Measurements from ENCODE around the gene SNTG2. TPM values are rescaled to one million over a fixed set of nuclear protein-coding genes. Genes with fewer than 3 reads are reported as not detected.

SNTG2 gene
- total and polyA plus RNA-seq, 2 donors (not counting 3 experiments of a cell fraction or from before 2014, with no cell fraction given) = not detected

GRCh38 chr2:965640-966147 lies 15.0 kb downstream of the SNTG2 start:
- FAIRE-seq = no peak
- TF ChIP-seq, protein P1, sequence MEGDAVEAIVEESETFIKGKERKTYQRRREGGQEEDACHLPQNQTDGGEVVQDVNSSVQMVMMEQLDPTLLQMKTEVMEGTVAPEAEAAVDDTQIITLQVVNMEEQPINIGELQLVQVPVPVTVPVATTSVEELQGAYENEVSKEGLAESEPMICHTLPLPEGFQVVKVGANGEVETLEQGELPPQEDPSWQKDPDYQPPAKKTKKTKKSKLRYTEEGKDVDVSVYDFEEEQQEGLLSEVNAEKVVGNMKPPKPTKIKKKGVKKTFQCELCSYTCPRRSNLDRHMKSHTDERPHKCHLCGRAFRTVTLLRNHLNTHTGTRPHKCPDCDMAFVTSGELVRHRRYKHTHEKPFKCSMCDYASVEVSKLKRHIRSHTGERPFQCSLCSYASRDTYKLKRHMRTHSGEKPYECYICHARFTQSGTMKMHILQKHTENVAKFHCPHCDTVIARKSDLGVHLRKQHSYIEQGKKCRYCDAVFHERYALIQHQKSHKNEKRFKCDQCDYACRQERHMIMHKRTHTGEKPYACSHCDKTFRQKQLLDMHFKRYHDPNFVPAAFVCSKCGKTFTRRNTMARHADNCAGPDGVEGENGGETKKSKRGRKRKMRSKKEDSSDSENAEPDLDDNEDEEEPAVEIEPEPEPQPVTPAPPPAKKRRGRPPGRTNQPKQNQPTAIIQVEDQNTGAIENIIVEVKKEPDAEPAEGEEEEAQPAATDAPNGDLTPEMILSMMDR (IDR thresholded peaks at IDR 0.05; ENCODE audit: extremely low read depth in 1 of 2, insufficient read depth in 1 of 2, low read depth in 1 of 2, low read length in 2 of 2) = no peak
- no peak for TF ChIP-seq EZH2 (IDR thresholded peaks at IDR 0.05; ENCODE audit: borderline replicate concordance, low read depth, low read length, severe bottlenecking)
- TF ChIP-seq POLR2AphosphoS5 (IDR thresholded peaks at IDR 0.05; ENCODE audit: insufficient read depth, low read depth, low read length) = no peak
- TF ChIP-seq, protein P2, sequence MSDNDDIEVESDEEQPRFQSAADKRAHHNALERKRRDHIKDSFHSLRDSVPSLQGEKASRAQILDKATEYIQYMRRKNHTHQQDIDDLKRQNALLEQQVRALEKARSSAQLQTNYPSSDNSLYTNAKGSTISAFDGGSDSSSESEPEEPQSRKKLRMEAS (IDR thresholded peaks at IDR 0.05; ENCODE audit: insufficient read depth, insufficient read length) = no peak
- no peak for TF ChIP-seq POLR2A (IDR thresholded peaks at IDR 0.05; ENCODE audit: low read depth, low read length)
- no peak for TF ChIP-seq GATA2 (IDR thresholded peaks at IDR 0.05; ENCODE audit: insufficient read depth, insufficient read length, low read depth, low read length)
- TF ChIP-seq MYC (IDR thresholded peaks at IDR 0.05; ENCODE audit: low read depth, low read length) = no peak
- TF ChIP-seq JUN (IDR thresholded peaks at IDR 0.05; ENCODE audit: borderline replicate concordance, insufficient read depth, insufficient read length, low read depth) = no peak
- TF ChIP-seq FOS (IDR thresholded peaks at IDR 0.05; ENCODE audit: borderline replicate concordance, insufficient read depth, low read length) = no peak
- intact Hi-C loops (cut with micrococcal nuclease) (no loop called here), dilution Hi-C loops (cut with MboI; ENCODE audit: extremely low pct_ligation_motif_present, low sequenced_read_pairs) (no loop called here)
- H3K79me2 ChIP-seq (ENCODE audit: control insufficient read depth, insufficient read depth, low read length) = no peaks in the 10 kb centered on the region
- H3K9me3 ChIP-seq (replicated peaks; ENCODE audit: control insufficient read depth, insufficient read depth, low read length) = no peaks in the 10 kb centered on the region
- no peaks in the 10 kb centered on the region for H3K27me3 ChIP-seq (ENCODE audit: control insufficient read depth in 2 of 2, insufficient read depth in 2 of 2, low read length in 2 of 2)
- H3K36me3 ChIP-seq (ENCODE audit: control insufficient read depth in 2 of 2, extremely low read depth in 1 of 2, insufficient read depth in 2 of 2, low read length in 2 of 2) = no peaks in the 10 kb centered on the region
- ChIA-PET POLR2A (no interaction called here), CTCF (no interaction called here)
- no peak overlapping the region for H3K9ac ChIP-seq (replicated peaks; ENCODE audit: extremely low read depth, insufficient read depth, low read length)
- H3K4me2 ChIP-seq (ENCODE audit: insufficient read depth, low read length) = no peak overlapping the region
- DNase-seq (ENCODE audit: low read depth, low spot score) = no peak
- no peak overlapping the region for H3K4me3 ChIP-seq (replicated peaks in 1 of 3; ENCODE audit: insufficient read depth in 1 of 3, low read depth in 1 of 3, low read length in 3 of 3)
- H3K9me1 ChIP-seq (replicated peaks; ENCODE audit: control insufficient read depth, extremely low read depth, insufficient read depth, low read length) = no peaks in the 10 kb centered on the region
- no TSS peak for BruUV-seq (replicated peaks)
- H2AFZ ChIP-seq (ENCODE audit: low read depth, low read length) = no peak overlapping the region
- H3K27ac ChIP-seq (ENCODE audit: insufficient read depth, low read depth, low read length) = no peak overlapping the region
- H4K20me1 ChIP-seq (replicated peaks; ENCODE audit: control insufficient read depth, extremely low read depth, insufficient read depth, low read length) = no peaks in the 10 kb centered on the region
- H3K4me1 ChIP-seq (ENCODE audit: control insufficient read depth, extremely low read depth, insufficient read depth, low read length) = no peaks in the 10 kb centered on the region
